Mesothelial cell of epicardium (in vitro differentiated cells): ENCODE data around the gene EIF6. TPM values are rescaled to one million over a fixed set of nuclear protein-coding genes. Genes with fewer than 3 reads are reported as not detected.

ENCODE experiments used
- DNase-seq, 2 experiments: peaks; one replicate each; pipeline ENCODE4 v3.0.0; 2021; ENCODE audit warnings: low spot score in 2 of 2; ENCODE audit not compliant: unreplicated experiment in 2 of 2
- H3K27ac Mint-ChIP-seq: 2 replicates; pipeline ENCODE4 v1.8.0; 2021; ENCODE audit warnings: mixed read lengths
- H3K27me3 Mint-ChIP-seq: 2 replicates; pipeline ENCODE4 v1.8.0; 2021; ENCODE audit warnings: low read depth, mixed read lengths
- H3K36me3 Mint-ChIP-seq: 2 replicates; pipeline ENCODE4 v1.8.0; 2021; ENCODE audit warnings: mixed read lengths
- H3K4me1 Mint-ChIP-seq: 2 replicates; pipeline ENCODE4 v1.8.0; 2021; ENCODE audit warnings: mixed read lengths
- H3K4me3 Mint-ChIP-seq: 2 replicates; pipeline ENCODE4 v1.8.0; 2021; ENCODE audit warnings: mild to moderate bottlenecking, moderate library complexity, mixed read lengths
- H3K9me3 Mint-ChIP-seq: 2 replicates; pipeline ENCODE4 v1.8.0; 2021; ENCODE audit warnings: mixed read lengths
- CTCF ChIP-seq: fragments of 200-600 bp; sonication (generic); IDR thresholded peaks from one replicate; pipeline ENCODE4 v1.5.0; 2021; ENCODE audit warnings: antibody characterized with exemption; ENCODE audit not compliant: unreplicated experiment
- total RNA-seq: library from RNA; stranded (reverse); gene quantifications from 3 replicates; pipeline ENCODE4 v1.2.1, GENCODE V29; 2021

The EIF6 gene
- total RNA-seq, 1 donor from 2014 or later: 107 TPM

DNA sequence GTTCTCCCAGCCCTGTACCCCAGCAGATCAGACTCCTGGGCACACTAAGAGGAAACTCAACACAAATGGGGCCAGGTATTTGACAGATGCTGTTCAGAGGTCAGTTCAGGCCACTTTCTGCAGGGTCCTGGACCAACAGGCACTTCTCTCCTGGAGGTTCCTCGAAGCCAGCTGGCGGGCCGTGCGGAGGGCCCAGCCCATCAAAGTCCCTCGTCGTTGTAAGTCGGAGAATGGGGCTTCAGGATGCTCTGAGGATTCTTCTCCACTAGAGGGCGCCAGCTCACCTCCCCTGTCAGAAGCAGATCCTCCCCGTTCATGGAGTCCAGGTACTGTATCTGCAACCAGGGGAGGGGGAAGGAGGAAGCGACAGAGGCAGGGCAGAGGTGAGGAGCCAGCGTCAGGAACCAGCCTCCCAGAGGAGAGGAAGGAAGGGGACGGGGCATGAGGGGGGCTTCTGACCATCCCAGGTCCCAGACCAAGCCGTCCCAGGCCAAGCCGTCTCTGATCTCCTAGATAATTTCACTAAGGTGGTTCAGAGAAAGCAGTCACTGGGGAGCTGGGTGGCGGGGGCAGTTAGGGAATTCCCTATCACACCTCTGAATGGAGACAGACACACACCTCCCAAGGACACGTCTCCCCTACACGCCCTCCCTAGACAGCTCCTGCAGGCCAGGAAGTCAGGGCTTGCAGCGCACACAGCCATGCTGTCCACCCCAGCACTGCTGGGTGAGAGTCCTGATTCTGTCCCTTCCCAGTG, 19.3 kb upstream of the EIF6 start:
- TF ChIP-seq CTCF: peak; percentile 90
- Mint-ChIP-seq H3K9me3 (no peaks in the 10 kb centered on the region), H3K27ac (no peak overlapping the region), H3K36me3 (peaks cover 3% of the 10 kb centered on the region), H3K4me3 (no peak overlapping the region), H3K4me1 (peaks cover 1% of the 10 kb centered on the region), H3K27me3 (no peaks in the 10 kb centered on the region)
- DNase-seq: peak; percentile 47 to 84

GRCh38 chr20:35303382-35303734, 18.8 kb upstream of the EIF6 start:
- Mint-ChIP-seq H3K4me3 (no peak overlapping the region), H3K4me1 (peaks cover 1% of the 10 kb centered on the region), H3K27ac (no peak overlapping the region), H3K9me3 (no peaks in the 10 kb centered on the region), H3K36me3 (peaks cover 3% of the 10 kb centered on the region), H3K27me3 (peaks cover 3% of the 10 kb centered on the region)
- no peak for DNase-seq
- no peak for TF ChIP-seq CTCF

DNA sequence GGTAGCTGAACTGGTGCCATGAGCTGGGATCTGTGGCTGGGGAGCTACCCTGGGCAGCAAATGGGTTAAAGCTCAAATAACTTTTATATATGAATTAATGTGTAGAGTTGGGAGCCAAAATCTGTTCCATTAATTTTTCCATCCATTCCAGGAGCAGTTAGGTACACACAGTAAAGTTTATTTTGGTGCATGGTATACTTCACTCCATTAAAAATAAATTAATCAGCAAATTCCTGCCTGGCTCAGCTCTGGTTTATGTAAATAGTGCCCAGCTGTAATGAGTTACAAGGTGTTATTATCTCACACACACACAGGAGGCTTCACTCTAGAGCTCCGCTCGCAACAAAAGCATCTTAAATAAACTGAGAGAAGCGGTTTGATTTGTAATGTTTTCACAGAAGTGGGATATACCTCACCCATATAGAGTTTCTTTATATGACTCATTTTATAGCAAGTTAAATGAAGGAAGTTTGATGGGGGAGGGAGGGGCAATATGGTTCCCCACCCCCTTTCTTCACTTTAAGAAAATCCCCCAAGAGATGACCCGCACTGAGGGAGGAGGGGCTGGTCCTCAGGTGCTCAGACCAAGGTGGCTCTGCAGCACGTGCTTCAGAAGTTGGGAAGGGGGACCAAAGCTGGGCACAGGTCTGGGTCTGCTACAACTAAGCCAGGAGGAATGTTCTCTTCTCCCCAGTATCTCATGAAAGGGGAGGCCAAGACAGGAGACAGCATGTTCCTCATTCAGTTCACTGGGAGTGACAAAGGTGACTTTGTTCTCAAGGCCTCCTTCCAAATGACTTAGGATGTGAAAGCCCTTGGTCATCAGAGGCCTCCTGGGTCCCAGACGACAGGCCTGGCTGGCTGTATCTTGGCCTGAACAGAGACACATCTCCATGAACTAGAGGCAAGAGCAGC, 18.1 kb upstream of the EIF6 start:
- Mint-ChIP-seq H3K36me3 (peaks cover 3% of the 10 kb centered on the region), H3K9me3 (no peaks in the 10 kb centered on the region), H3K4me3 (no peak overlapping the region), H3K27ac (no peak overlapping the region), H3K4me1 (peaks cover 1% of the 10 kb centered on the region), H3K27me3 (peaks cover 3% of the 10 kb centered on the region)
- no peak for TF ChIP-seq CTCF
- DNase-seq: no peak

DNA sequence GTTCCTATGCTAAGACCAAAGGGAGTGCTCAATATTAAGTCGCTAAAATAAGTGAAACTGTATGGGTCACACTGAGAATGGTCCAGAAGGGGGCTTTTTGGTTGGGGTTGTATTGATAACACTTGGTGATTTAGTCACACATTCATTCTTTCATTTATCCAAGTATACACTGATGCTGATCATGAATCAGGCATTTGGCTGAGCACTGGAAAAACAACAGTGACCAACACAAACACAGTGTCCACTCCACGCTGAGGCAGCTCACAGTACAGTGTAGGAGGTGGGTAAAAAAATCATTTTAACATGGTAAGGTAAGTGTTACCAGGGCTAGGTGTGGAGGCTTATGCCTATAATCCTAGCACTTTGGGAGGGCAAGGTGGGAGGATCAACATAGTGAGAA, 16.9 kb upstream of the EIF6 start:
- Mint-ChIP-seq H3K27ac (no peak overlapping the region), H3K4me3 (no peak overlapping the region), H3K27me3 (peaks cover 6% of the 10 kb centered on the region), H3K9me3 (no peaks in the 10 kb centered on the region), H3K36me3 (peaks cover 3% of the 10 kb centered on the region), H3K4me1 (peaks cover 1% of the 10 kb centered on the region)
- TF ChIP-seq CTCF: no peak
- no peak for DNase-seq

DNA sequence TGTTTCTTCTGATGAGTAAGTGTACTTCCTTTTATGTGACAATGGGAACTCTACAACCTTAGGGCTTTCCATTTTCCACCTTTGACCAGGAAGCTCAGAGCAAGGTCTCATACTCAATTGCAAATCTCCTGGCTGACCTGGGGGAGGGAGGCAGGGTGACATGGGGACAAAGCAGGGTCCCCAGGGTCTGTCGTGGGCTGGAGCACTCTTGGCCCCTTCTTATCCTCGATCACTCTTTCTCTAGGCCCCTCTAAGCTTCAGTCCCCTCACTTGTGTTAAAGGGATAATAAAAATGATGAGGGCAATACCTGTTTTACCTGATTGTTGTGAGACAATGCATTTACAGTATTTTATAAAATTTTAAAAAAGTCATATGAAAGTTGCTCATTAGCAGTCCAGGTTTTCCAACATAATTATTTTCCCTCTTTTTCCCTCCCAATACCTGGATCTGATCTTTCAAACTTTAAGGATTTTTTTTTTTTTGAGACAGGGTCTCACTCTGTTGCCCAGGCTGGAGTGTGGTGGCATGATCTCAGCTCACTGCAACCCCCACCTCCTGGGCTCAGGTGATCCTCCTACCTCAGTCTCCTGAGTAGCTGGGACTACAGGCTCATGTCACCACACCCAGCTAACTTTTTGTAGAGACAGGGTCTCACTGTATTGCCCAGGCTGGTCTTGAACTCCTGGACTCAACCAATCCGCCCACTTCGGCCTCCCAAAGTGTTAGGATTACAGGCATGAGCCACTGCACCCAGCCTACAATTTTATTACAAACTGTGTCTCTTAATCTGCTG, 16.1 kb upstream of the EIF6 start:
- Mint-ChIP-seq H3K9me3 (no peaks in the 10 kb centered on the region), H3K36me3 (no peaks in the 10 kb centered on the region), H3K4me1 (peaks cover 1% of the 10 kb centered on the region), H3K27ac (no peak overlapping the region), H3K27me3 (peaks cover 7% of the 10 kb centered on the region), H3K4me3 (no peak overlapping the region)
- no peak for TF ChIP-seq CTCF
- no peak for DNase-seq
